ENCODE results near the gene P2RX3. TPM values are rescaled to one million over a fixed set of nuclear protein-coding genes. Genes with fewer than 3 reads are reported as not detected.

The P2RX3 gene
- not detected in 2 replicates for total RNA-seq

GRCh38 chr11:57338142-57338541 is at the start of gene P2RX3:
TSS of gene P2RX3 (plus strand) at chr11:57338352. CDS start at chr11:57338551, 199 bp downstream.

GRCh38 chr11:57324886-57325734 is 13.0 kb upstream of the P2RX3 start, which contains the start of gene TNKS1BP1:
TSS of gene TNKS1BP1 (minus strand) at chr11:57324952. CDS start at chr11:57321885, 3,067 bp downstream.

GRCh38 chr11:57335343-57336110 is 2.6 kb upstream of the P2RX3 start, which contains the start of gene SSRP1:
TSS of gene SSRP1 (minus strand) at chr11:57335892. CDS start at chr11:57335121, 771 bp downstream.

DNA sequence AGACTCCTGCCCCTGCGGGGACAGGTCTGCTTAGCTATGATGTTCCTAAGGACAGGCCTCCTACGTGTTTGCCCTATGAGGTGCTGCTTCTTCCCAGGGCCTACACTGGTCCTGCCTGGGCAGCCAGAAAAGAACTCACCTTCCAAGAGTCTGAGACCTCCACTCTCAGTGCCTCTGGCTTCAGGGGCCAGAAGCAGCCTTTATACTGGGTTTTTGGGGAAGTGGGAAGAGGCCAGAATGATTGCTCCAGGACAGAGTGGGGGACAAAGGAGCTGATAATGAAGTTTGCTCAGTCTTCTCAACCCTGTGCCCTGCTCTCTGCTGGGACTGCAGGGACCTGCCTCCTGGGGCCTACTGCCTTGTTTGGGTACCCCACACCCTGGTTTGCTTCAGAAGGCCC is 42.8 kb downstream of the P2RX3 start, which contains the start of gene PRG3:
Gene PRG3, minus strand, starts transcription at position 176 of the 400 bp plus-strand sequence. CDS start 442 bp downstream, outside the sequence.

DNA sequence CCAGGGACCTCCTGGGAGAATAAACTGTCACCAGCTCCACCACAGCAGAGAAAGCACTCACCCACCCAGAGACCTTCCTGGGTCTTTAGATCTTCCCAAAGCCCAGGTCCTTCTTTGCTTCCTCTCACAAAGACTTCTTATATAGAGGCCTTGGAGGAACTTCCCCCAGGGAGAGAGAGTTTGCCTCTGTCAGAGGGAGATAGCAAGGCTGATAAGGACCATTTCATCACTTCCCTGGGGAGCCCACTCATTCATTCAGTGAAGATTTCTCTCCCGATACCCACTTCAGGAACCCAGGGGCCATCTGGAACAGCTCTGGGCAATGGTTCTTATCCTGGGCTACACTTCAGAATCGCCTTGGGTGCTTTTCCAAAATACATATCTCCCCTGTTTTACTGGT is 52.4 kb downstream of the P2RX3 start, which contains the start of gene PRG2:
Gene PRG2, minus strand, starts transcription at position 116 of the 400 bp plus-strand sequence. CDS start 706 bp downstream, outside the sequence.

Other genes with a start within 250 kb of the P2RX3 start
- gene LRRC55, start 156.4 kb upstream of the P2RX3 start, total RNA-seq: not detected in 2 replicates
- 0.17 TPM in 1 of 2 replicates, not detected in the other for gene APLNR, start 101.1 kb upstream of the P2RX3 start, total RNA-seq
- gene TNKS1BP1, start 13.4 kb upstream of the P2RX3 start, total RNA-seq: 114 and 171 TPM in 2 replicates
- gene SSRP1, start 2.5 kb upstream of the P2RX3 start, total RNA-seq: 49.0 and 92.8 TPM in 2 replicates
- gene PRG3, start 42.8 kb downstream of the P2RX3 start, total RNA-seq: not detected in 2 replicates
- not detected in 2 replicates for gene PRG2, start 52.3 kb downstream of the P2RX3 start, total RNA-seq
- gene SLC43A3, start 88.8 kb downstream of the P2RX3 start, total RNA-seq: 48.4 and 77.2 TPM in 2 replicates
- gene RTN4RL2, start 122.2 kb downstream of the P2RX3 start, total RNA-seq: 0.33 TPM in 1 of 2 replicates, not detected in the other
- gene SLC43A1, start 177.3 kb downstream of the P2RX3 start, total RNA-seq: 15.3 and 23.5 TPM in 2 replicates
- 14.9 and 35.5 TPM in 2 replicates for gene TIMM10, start 192.4 kb downstream of the P2RX3 start, total RNA-seq
- gene SMTNL1, start 199.2 kb downstream of the P2RX3 start, total RNA-seq: not detected in 2 replicates
- 43.3 and 106 TPM in 2 replicates for gene UBE2L6, start 229.3 kb downstream of the P2RX3 start, total RNA-seq

All from smooth muscle cell of trachea (primary cell).